MM.1S (cell line): ENCODE measurements around the gene JCHAIN.

ENCODE experiments used
- DNase-seq: peaks from one replicate; pipeline ENCODE4 v3.0.0-alpha.2; 2015
- H2AFZ ChIP-seq: fragments of 300-600 bp; sonication (generic); 2 replicates; pipeline ENCODE4 v1.6.0; 2016; ENCODE audit warnings: antibody characterized with exemption, low read length
- H3F3A ChIP-seq: fragments of 300-600 bp; sonication (generic); 2 replicates; pipeline ENCODE4 v1.6.1; 2016; ENCODE audit warnings: mild to moderate bottlenecking, antibody characterized with exemption, low read length, moderate library complexity, mixed read lengths; ENCODE audit not compliant: insufficient read depth
- H3K27ac ChIP-seq: fragments of 300-600 bp; sonication (generic); 2 replicates; pipeline ENCODE4 v1.5.1; 2016; ENCODE audit warnings: mild to moderate bottlenecking, low read length
- H3K27me3 ChIP-seq: fragments of 300-600 bp; sonication (generic); replicated peaks from 2 replicates; pipeline ENCODE4 v1.6.0; 2016; ENCODE audit warnings: low read length; ENCODE audit not compliant: insufficient read depth
- H3K36me3 ChIP-seq: fragments of 300-600 bp; sonication (generic); replicated peaks from 2 replicates; pipeline ENCODE4 v1.6.1; 2016; ENCODE audit warnings: mild to moderate bottlenecking, low read length, mixed read lengths; ENCODE audit not compliant: insufficient read depth
- H3K4me1 ChIP-seq: fragments of 300-600 bp; sonication (generic); 2 replicates; pipeline ENCODE4 v1.6.1; 2016; ENCODE audit warnings: low read length, mixed read lengths
- H3K4me2 ChIP-seq: fragments of 300-600 bp; sonication (generic); 2 replicates; pipeline ENCODE4 v1.6.0; 2016; ENCODE audit warnings: low read depth, low read length
- H3K4me3 ChIP-seq: fragments of 300-600 bp; sonication (generic); 2 replicates; pipeline ENCODE4 v1.5.1; 2016; ENCODE audit warnings: low read length, mixed read lengths
- H3K79me2 ChIP-seq: fragments of 300-600 bp; sonication (generic); 2 replicates; pipeline ENCODE4 v1.6.1; 2016; ENCODE audit warnings: mixed run types, low read length, mixed read lengths
- H3K9ac ChIP-seq: fragments of 300-600 bp; sonication (generic); 2 replicates; pipeline ENCODE4 v1.6.1; 2016; ENCODE audit warnings: low read length, mixed read lengths
- H3K9me2 ChIP-seq: fragments of 300-600 bp; sonication (generic); replicated peaks from 2 replicates; pipeline ENCODE4 v1.6.1; 2016; ENCODE audit warnings: mild to moderate bottlenecking, low read length, mixed read lengths; ENCODE audit not compliant: insufficient read depth
- H3K9me3 ChIP-seq: fragments of 300-600 bp; sonication (generic); replicated peaks from 2 replicates; pipeline ENCODE4 v1.6.1; 2016; ENCODE audit warnings: mild to moderate bottlenecking, low read length, mixed read lengths; ENCODE audit not compliant: insufficient read depth
- H4K20me1 ChIP-seq: fragments of 300-600 bp; sonication (generic); 2 replicates; pipeline ENCODE4 v1.6.1; 2016; ENCODE audit warnings: mild to moderate bottlenecking, low read length, moderate library complexity, mixed read lengths; ENCODE audit not compliant: insufficient read depth
- EZH2 ChIP-seq: fragments of 300-600 bp; sonication (generic); optimal IDR thresholded peaks from 2 replicates; pipeline ENCODE3; 2017; ENCODE audit warnings: low read depth, mild to moderate bottlenecking, antibody characterized with exemption, low read length, mixed read lengths
- EZH2phosphoT487 ChIP-seq: fragments of 300-600 bp; sonication (generic); IDR thresholded peaks from 2 replicates; pipeline ENCODE4 v1.6.1; 2018; ENCODE audit warnings: antibody characterized with exemption, low read length
- TF ChIP-seq, protein P1 (sequence below): fragments of 300-600 bp; sonication (generic); IDR thresholded peaks from 2 replicates; pipeline ENCODE4 v1.5.1; 2016; ENCODE audit warnings: antibody characterized with exemption, low read length, mixed read lengths

Gene JCHAIN

GRCh38 chr4:70681704-70682103 is 15.4 kb upstream of the JCHAIN start:
- Histone ChIP-seq H3K79me2 (peaks cover 35% of the 10 kb centered on the region), H3K9ac (peak overlapping the region; percentile 48; the same call in 1 of the 2 replicates), H4K20me1 (no peaks in the 10 kb centered on the region), H3K4me2 (peak overlapping the region; percentile 50), H3K27me3 (no peaks in the 10 kb centered on the region), H3K4me1 (peaks cover 64% of the 10 kb centered on the region), H2AFZ (no peak overlapping the region), H3K4me3 (no peak overlapping the region), H3F3A (peaks cover 53% of the 10 kb centered on the region), H3K27ac (peak overlapping the region; percentile 99), H3K9me3 (no peaks in the 10 kb centered on the region), H3K36me3 (no peaks in the 10 kb centered on the region), H3K9me2 (no peaks in the 10 kb centered on the region)
- TF ChIP-seq EZH2phosphoT487 (no peak), EZH2 (no peak)
- TF ChIP-seq, protein P1, sequence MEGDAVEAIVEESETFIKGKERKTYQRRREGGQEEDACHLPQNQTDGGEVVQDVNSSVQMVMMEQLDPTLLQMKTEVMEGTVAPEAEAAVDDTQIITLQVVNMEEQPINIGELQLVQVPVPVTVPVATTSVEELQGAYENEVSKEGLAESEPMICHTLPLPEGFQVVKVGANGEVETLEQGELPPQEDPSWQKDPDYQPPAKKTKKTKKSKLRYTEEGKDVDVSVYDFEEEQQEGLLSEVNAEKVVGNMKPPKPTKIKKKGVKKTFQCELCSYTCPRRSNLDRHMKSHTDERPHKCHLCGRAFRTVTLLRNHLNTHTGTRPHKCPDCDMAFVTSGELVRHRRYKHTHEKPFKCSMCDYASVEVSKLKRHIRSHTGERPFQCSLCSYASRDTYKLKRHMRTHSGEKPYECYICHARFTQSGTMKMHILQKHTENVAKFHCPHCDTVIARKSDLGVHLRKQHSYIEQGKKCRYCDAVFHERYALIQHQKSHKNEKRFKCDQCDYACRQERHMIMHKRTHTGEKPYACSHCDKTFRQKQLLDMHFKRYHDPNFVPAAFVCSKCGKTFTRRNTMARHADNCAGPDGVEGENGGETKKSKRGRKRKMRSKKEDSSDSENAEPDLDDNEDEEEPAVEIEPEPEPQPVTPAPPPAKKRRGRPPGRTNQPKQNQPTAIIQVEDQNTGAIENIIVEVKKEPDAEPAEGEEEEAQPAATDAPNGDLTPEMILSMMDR, result no peak
- DNase-seq, result peak; percentile 79

DNA sequence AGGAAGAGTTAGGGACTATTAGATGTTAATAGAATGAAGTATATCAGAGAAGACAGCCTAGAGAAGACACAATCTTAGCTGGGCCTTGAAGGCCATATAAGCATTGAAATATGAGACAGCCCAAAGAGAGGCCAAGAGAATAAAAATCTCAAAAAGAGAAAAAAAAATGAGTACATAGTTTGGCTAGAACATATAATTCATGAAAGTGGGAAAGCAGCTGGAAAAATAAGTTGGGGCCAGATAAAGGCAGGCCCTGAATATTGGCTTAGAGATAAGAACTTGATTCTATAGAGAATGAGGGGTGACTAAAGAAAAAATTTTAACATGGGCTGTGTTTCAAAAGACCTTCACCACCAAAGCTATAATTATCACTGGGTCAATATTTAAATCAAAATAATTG is 14.6 kb upstream of the JCHAIN start:
- Histone ChIP-seq H3K36me3 (no peaks in the 10 kb centered on the region), H2AFZ (no peak overlapping the region), H3F3A (peaks cover 53% of the 10 kb centered on the region), H3K27ac (peak overlapping the region; percentile 99), H3K27me3 (no peaks in the 10 kb centered on the region), H3K4me2 (peak overlapping the region; percentile 50), H3K9ac (peak overlapping the region; percentile 48), H3K9me2 (no peaks in the 10 kb centered on the region), H3K4me1 (peaks cover 68% of the 10 kb centered on the region), H3K79me2 (peaks cover 29% of the 10 kb centered on the region), H3K9me3 (no peaks in the 10 kb centered on the region), H3K4me3 (no peak overlapping the region), H4K20me1 (no peaks in the 10 kb centered on the region)
- TF ChIP-seq EZH2 (no peak), EZH2phosphoT487 (no peak)
- TF ChIP-seq, protein P1, result no peak
- DNase-seq, result no peak

GRCh38 chr4:70678383-70678999 is 12.2 kb upstream of the JCHAIN start:
- H3K4me1 ChIP-seq, result peaks cover 60% of the 10 kb centered on the region
- peaks cover 24% of the 10 kb centered on the region for H3K79me2 ChIP-seq
- H3F3A ChIP-seq, result peaks cover 53% of the 10 kb centered on the region
- H3K9ac ChIP-seq, result peak overlapping the region; percentile 69; the same call in 1 of the 2 replicates
- H3K4me3 ChIP-seq, result no peak overlapping the region
- no peaks in the 10 kb centered on the region for H3K27me3 ChIP-seq
- peak; percentile 96 for DNase-seq
- H3K9me3 ChIP-seq, result no peaks in the 10 kb centered on the region
- no peak overlapping the region for H2AFZ ChIP-seq
- TF ChIP-seq, protein P1, result no peak
- no peak for TF ChIP-seq EZH2
- TF ChIP-seq EZH2phosphoT487, result no peak
- no peaks in the 10 kb centered on the region for H4K20me1 ChIP-seq
- H3K9me2 ChIP-seq, result no peaks in the 10 kb centered on the region
- peak overlapping the region; percentile 63 for H3K4me2 ChIP-seq
- H3K36me3 ChIP-seq, result no peaks in the 10 kb centered on the region
- H3K27ac ChIP-seq, result peak overlapping the region; percentile 99
